ENCODE results near the gene PLA2G4B. TPM values are rescaled to one million over a fixed set of nuclear protein-coding genes. Genes with fewer than 3 reads are reported as not detected.

PLA2G4B gene
- total RNA-seq, 1 donor from 2014 or later, result 1.8 TPM

DNA sequence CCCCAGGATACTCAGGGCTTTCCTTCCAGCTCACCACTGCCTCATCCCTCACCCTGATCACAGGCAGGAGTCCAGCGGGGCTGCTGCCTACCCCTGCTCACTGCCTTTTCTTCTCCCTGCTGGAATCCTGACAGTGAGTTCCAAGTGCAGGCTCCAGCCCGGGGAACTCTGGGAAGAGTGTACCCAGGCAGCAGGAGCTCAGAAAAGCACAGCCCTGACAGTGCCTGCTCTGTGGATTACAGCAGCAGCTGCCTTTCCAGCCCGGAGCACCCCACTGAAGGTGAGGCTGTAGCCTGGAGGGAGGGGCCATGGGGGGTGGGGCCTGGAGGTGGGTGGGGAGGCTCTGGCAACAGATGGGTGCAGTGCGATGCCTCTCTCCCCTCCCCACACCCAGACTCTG is 16.8 kb upstream of the PLA2G4B start:
- H3K4me3 Mint-ChIP-seq (ENCODE audit: unreplicated experiment), result no peak overlapping the region
- Histone ChIP-seq H2AFZ (ENCODE audit: low read depth, low read length) (no peak overlapping the region), H3K36me3 (ENCODE audit: insufficient read depth, low read length) (peaks cover 21% of the 10 kb centered on the region), H3K9ac (ENCODE audit: low read length) (no peak overlapping the region), H3K4me3 (ENCODE audit: insufficient read depth, low read depth, low read length) (no peak overlapping the region), H3K79me2 (ENCODE audit: insufficient read depth, low read length) (no peaks in the 10 kb centered on the region), H3K27me3 (ENCODE audit: insufficient read depth, low read length) (no peaks in the 10 kb centered on the region), H3K4me1 (ENCODE audit: insufficient read depth, low read length) (no peaks in the 10 kb centered on the region), H3K27ac (ENCODE audit: low read depth, low read length) (no peak overlapping the region), H3K9me3 (ENCODE audit: insufficient read depth, low read depth, low read length) (no peaks in the 10 kb centered on the region), H4K20me1 (ENCODE audit: insufficient read depth, low read length) (no peaks in the 10 kb centered on the region), H3K4me2 (ENCODE audit: low read length) (no peak overlapping the region)
- TF ChIP-seq, protein P1, sequence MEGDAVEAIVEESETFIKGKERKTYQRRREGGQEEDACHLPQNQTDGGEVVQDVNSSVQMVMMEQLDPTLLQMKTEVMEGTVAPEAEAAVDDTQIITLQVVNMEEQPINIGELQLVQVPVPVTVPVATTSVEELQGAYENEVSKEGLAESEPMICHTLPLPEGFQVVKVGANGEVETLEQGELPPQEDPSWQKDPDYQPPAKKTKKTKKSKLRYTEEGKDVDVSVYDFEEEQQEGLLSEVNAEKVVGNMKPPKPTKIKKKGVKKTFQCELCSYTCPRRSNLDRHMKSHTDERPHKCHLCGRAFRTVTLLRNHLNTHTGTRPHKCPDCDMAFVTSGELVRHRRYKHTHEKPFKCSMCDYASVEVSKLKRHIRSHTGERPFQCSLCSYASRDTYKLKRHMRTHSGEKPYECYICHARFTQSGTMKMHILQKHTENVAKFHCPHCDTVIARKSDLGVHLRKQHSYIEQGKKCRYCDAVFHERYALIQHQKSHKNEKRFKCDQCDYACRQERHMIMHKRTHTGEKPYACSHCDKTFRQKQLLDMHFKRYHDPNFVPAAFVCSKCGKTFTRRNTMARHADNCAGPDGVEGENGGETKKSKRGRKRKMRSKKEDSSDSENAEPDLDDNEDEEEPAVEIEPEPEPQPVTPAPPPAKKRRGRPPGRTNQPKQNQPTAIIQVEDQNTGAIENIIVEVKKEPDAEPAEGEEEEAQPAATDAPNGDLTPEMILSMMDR (IDR thresholded peaks at IDR 0.05; ENCODE audit: insufficient read depth, low read depth, low read length), result no peak
- TF ChIP-seq EZH2 (IDR thresholded peaks at IDR 0.05; ENCODE audit: insufficient read depth, low read length), result no peak
- H3K9me3 Mint-ChIP-seq (ENCODE audit: unreplicated experiment), result no peaks in the 10 kb centered on the region
- H3K27me3 Mint-ChIP-seq (ENCODE audit: low read depth, unreplicated experiment), result no peaks in the 10 kb centered on the region
- DNase-seq (ENCODE audit: low read depth) (no peak), FAIRE-seq (no peak)
- peaks cover 31% of the 10 kb centered on the region for H3K36me3 Mint-ChIP-seq (ENCODE audit: low read depth, unreplicated experiment)
- peaks cover 3% of the 10 kb centered on the region for H3K4me1 Mint-ChIP-seq (ENCODE audit: low read depth, unreplicated experiment)
- H3K27ac Mint-ChIP-seq (ENCODE audit: unreplicated experiment), result no peak overlapping the region

DNA sequence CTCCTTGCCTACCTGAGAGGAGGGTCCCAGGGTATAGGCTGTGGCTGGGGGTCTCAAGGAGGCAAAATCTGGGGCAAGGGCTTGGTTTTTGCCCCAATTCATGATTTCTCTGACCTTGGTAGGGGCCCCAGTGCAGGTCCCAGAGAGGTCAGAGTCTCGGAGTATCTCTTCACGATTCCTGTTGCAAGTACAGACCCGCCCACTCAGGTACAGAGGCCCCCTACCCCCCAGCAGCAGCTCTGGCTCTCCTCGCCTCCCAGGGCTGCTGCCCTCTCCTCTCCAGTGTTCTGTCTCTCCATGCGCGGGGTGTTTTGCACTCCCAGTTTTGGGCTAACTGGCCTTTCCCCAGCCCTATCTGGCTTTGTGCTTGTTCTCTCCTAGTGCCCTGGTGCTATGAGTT is 16.2 kb upstream of the PLA2G4B start:
- H2AFZ ChIP-seq (ENCODE audit: low read depth, low read length), result no peak overlapping the region
- H3K9me3 Mint-ChIP-seq (ENCODE audit: unreplicated experiment), result no peaks in the 10 kb centered on the region
- peaks cover 27% of the 10 kb centered on the region for H3K36me3 Mint-ChIP-seq (ENCODE audit: low read depth, unreplicated experiment)
- H3K27ac ChIP-seq (ENCODE audit: low read depth, low read length), result no peak overlapping the region
- FAIRE-seq, result no peak
- no peak overlapping the region for H3K4me3 ChIP-seq (ENCODE audit: insufficient read depth, low read depth, low read length)
- H4K20me1 ChIP-seq (ENCODE audit: insufficient read depth, low read length), result no peaks in the 10 kb centered on the region
- no peaks in the 10 kb centered on the region for H3K9me3 ChIP-seq (ENCODE audit: insufficient read depth, low read depth, low read length)
- TF ChIP-seq EZH2 (IDR thresholded peaks at IDR 0.05; ENCODE audit: insufficient read depth, low read length), result no peak
- TF ChIP-seq, protein P1 (IDR thresholded peaks at IDR 0.05; ENCODE audit: insufficient read depth, low read depth, low read length), result no peak
- H3K4me1 ChIP-seq (ENCODE audit: insufficient read depth, low read length), result peaks cover 4% of the 10 kb centered on the region
- H3K9ac ChIP-seq (ENCODE audit: low read length), result no peak overlapping the region
- DNase-seq (ENCODE audit: low read depth), result no peak
- H3K4me1 Mint-ChIP-seq (ENCODE audit: low read depth, unreplicated experiment), result peaks cover 3% of the 10 kb centered on the region
- no peak overlapping the region for H3K27ac Mint-ChIP-seq (ENCODE audit: unreplicated experiment)
- no peak overlapping the region for H3K4me3 Mint-ChIP-seq (ENCODE audit: unreplicated experiment)
- no peaks in the 10 kb centered on the region for H3K27me3 Mint-ChIP-seq (ENCODE audit: low read depth, unreplicated experiment)
- no peaks in the 10 kb centered on the region for H3K27me3 ChIP-seq (ENCODE audit: insufficient read depth, low read length)
- H3K4me2 ChIP-seq (ENCODE audit: low read length), result no peak overlapping the region
- peaks cover 21% of the 10 kb centered on the region for H3K36me3 ChIP-seq (ENCODE audit: insufficient read depth, low read length)
- no peaks in the 10 kb centered on the region for H3K79me2 ChIP-seq (ENCODE audit: insufficient read depth, low read length)

DNA sequence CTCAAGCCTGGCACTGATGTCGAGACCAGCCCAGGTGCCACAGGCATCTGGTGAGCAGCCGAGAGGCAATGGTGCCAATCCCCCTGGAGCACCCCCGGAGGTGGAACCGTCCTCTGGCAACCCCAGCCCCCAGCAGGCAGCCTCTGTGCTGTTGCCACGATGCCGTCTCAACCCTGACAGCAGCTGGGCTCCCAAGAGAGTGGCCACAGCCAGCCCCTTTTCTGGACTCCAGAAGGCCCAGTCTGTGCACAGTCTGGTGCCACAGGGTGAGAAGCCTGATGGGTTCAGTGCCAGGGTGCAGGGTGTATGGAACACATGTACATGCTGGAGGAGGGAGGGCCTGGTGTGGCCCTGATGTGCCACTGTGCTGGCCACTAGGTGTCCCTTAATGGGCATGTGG is 15.7 kb upstream of the PLA2G4B start:
- H3K27ac ChIP-seq (ENCODE audit: low read depth, low read length), result no peak overlapping the region
- H2AFZ ChIP-seq (ENCODE audit: low read depth, low read length), result no peak overlapping the region
- H3K27me3 ChIP-seq (ENCODE audit: insufficient read depth, low read length), result no peaks in the 10 kb centered on the region
- no peaks in the 10 kb centered on the region for H3K79me2 ChIP-seq (ENCODE audit: insufficient read depth, low read length)
- H3K36me3 Mint-ChIP-seq (ENCODE audit: low read depth, unreplicated experiment), result peaks cover 23% of the 10 kb centered on the region
- H3K4me3 ChIP-seq (ENCODE audit: insufficient read depth, low read depth, low read length), result no peak overlapping the region
- peaks cover 6% of the 10 kb centered on the region for H3K4me1 ChIP-seq (ENCODE audit: insufficient read depth, low read length)
- peaks cover 17% of the 10 kb centered on the region for H3K36me3 ChIP-seq (ENCODE audit: insufficient read depth, low read length)
- H3K9ac ChIP-seq (ENCODE audit: low read length), result no peak overlapping the region
- FAIRE-seq (no peak), DNase-seq (ENCODE audit: low read depth) (no peak)
- H3K9me3 Mint-ChIP-seq (ENCODE audit: unreplicated experiment), result no peaks in the 10 kb centered on the region
- no peaks in the 10 kb centered on the region for H3K9me3 ChIP-seq (ENCODE audit: insufficient read depth, low read depth, low read length)
- no peaks in the 10 kb centered on the region for H4K20me1 ChIP-seq (ENCODE audit: insufficient read depth, low read length)
- no peak overlapping the region for H3K27ac Mint-ChIP-seq (ENCODE audit: unreplicated experiment)
- no peaks in the 10 kb centered on the region for H3K27me3 Mint-ChIP-seq (ENCODE audit: low read depth, unreplicated experiment)
- TF ChIP-seq, protein P1 (IDR thresholded peaks at IDR 0.05; ENCODE audit: insufficient read depth, low read depth, low read length), result no peak
- TF ChIP-seq EZH2 (IDR thresholded peaks at IDR 0.05; ENCODE audit: insufficient read depth, low read length), result no peak
- H3K4me3 Mint-ChIP-seq (ENCODE audit: unreplicated experiment), result no peak overlapping the region
- H3K4me2 ChIP-seq (ENCODE audit: low read length), result no peak overlapping the region
- H3K4me1 Mint-ChIP-seq (ENCODE audit: low read depth, unreplicated experiment), result peaks cover 3% of the 10 kb centered on the region

Data from astrocyte (in vitro differentiated cells and primary cell).